Activated CD4-positive, alpha-beta T cell treated with anti-CD3 and anti-CD28 coated beads, Interleukin-2, amount 50 U/mL, for 4 hours (primary cell): ENCODE measurements around the gene IL9R.
"Not testable (repeated sequence)": the region's sequence is repeated elsewhere in the genome, so short reads cannot be mapped to it uniquely, and the experiment has no call there.

Source experiments
- DNase-seq, 2 experiments: peaks; one replicate each; pipeline ENCODE4 v3.0.0-alpha.2; 2020

Gene IL9R

DNA sequence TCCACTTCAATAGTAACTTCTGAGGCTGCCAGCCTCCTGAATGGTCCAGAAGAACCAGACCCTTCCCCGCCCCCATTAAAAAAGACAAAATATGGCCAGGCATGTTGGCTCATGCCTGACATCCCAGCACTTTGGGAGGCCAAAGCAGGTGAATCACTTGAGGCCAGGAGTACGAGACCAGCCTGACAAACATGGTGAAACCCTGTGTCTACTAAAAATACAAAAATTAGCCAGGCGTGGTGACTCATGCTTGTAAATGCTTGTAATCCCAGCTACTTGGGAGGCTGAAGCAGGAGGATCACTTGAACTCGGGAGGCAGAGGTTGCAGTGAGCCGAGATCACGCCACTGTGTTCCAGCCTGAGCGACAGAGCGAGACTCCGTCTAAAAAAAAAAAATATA, 2.3 kb downstream of the IL9R start:
- DNase-seq, result not testable (repeated sequence)

- no peak for DNase-seq
Observed at GRCh38 chrX:156000361-156000926, 2.9 kb downstream of the IL9R start.

DNA sequence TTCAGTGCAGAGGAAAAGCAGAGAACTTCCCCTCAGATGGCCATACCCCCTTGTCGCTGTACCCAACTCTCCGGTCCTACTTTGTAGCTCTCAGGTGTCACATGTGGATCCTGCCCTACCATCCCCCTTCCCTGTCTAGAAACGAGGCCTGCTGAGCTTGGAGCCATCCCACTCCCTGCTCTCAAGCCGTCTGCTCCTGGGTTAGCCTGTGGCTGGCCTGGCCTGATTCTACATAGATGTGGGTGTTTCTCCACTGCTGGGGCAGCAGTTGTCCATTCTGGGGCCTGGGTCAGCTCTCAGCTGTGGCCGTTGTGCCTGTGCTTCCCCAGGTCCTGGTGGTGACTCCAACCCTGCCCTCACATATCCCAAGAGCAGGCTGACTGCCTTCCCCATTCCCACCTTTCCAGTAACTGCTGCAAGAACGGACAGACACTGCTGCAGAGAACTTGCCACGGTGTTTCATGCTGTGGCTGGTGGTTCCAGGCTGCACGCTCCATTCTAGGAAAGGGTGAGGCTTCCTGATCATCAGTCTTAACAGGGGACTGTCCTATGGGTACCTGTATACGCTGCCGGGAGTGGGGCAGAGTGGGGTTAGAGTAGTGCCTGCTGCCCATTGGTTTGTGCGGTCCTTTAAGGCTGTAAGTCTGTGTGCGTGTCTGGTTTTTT, 3.6 kb downstream of the IL9R start:
- DNase-seq, result no peak

GRCh38 chrX:156001667-156002021, 4.1 kb downstream of the IL9R start:
- DNase-seq, result no peak

DNA sequence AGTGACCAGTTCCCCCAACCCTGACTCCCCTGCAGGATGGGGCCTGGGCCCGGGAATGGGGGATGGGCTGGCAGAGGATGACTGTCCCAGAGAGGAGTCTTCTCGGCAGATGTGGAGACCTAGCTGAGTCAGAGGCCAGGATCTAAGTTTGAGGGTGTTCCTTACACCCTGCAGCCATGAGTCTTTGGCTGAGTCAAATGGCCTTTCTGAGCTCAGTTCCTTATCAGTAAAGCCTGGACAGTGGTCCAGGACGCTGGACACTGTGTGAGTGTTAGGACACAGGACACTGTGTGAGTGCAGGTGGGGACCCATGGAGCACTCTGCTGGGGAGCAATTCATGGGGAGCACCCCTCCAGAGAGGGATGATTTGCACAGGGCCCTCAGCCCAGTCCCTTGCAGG, 5.0 kb downstream of the IL9R start:
- DNase-seq, result no peak

- DNase-seq, result no peak
Observed at GRCh38 chrX:156003486-156004185, 6.1 kb downstream of the IL9R start.

DNA sequence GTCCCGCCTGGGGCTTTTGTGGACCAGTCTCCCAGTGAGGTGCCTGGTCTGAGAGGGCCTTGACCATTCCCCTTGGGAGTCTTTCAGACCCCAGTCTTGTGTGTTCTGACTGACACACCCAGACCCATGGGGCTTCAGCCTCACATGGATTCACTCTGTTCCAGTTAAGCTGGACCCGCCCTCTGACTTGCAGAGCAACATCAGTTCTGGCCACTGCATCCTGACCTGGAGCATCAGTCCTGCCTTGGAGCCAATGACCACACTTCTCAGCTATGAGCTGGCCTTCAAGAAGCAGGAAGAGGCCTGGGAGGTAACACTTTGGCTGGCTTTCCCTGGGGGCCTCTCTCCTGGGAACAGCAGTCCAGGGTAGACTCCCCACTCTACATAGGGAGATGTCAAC, 6.8 kb downstream of the IL9R start:
- no peak for DNase-seq

DNA sequence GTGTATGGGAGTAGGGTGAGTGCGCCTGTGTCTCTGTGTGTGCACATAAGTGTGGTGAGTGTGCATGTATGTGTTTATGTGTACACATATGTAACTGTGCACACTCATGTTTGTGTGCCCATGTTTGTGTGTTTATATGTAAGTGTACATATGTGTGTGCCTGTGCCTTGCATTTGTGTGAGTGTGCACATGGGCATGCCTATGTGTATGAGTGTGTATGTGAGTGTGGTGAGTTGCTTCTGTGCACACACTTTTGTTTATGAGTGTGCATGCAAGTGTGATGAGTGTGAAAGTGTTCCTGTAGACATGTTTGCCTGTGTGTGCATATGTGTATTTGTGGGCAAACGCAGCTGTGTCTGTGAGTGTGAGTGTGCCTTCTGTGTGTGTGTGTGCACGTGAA, 7.2 kb downstream of the IL9R start:
- no peak for DNase-seq

GRCh38 chrX:156005144-156005543, 7.6 kb downstream of the IL9R start:
- no peak for DNase-seq

DNA sequence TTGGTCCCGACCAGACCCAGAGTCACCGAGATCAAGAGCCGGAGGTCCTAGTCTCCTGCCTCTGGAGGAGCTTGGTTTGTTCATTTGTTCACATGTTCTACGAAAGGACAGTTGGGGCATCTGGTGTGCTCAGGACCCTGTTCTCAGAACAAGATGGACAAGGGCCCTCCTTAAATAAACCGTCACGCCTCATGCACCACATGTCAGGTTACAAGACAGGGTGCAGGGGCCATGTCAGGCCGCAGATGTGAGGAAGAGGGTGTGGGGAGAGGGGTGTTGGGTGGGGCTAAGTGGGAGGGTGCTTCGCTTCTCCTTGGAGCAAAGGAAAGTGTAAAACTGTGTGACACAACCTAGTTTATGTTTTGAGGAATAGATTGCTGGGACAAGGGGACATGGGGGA, 9.0 kb downstream of the IL9R start:
- DNase-seq, result not testable (repeated sequence)

DNA sequence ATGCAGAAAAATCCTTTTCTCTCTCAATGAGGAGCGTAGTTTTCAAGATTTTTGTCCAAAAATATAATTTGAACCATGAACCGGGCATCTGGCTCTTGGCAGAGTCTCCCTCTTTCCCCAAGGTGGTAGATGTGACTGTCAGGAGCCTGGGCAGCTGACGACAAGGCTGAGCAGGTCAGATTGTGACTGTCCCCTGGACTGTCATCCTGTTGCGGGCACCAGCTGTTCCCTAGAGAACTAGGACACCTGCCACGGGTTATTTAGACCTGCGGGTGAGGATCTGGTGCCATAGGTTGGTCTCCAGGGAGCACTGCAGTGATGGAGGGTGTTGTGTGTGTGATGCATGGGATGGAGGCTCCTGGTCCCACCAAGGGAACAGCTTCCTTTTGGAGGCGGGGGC, 10.9 kb downstream of the IL9R start:
- DNase-seq, result not testable (repeated sequence)

DNA sequence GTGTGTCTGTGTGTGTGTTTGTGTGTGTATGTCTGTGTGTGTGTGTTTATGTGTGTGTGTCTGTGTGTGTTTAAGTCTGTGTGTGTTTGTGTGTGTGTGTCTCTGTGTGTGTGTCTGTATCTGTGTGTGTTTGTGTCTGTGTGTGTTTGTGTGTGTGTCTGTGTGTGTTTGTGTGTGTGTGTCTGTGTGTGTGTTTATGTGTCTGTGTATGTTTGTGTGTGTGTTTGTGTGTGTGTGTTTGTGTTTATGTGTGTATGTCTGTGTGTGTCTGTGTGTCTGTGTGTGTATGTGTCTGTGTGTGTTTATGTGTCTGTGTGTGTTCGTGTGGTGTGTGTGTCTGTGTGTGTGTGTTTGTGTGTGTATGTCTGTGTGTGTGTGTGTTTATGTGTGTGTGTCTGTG, 11.4 kb downstream of the IL9R start:
- no peak for DNase-seq

- not testable (repeated sequence) for DNase-seq
Observed at GRCh38 chrX:156009691-156010090, 12.2 kb downstream of the IL9R start.

- not testable (repeated sequence) for DNase-seq
Observed at GRCh38 chrX:156013286-156013953, 15.9 kb downstream of the IL9R start.

DNA sequence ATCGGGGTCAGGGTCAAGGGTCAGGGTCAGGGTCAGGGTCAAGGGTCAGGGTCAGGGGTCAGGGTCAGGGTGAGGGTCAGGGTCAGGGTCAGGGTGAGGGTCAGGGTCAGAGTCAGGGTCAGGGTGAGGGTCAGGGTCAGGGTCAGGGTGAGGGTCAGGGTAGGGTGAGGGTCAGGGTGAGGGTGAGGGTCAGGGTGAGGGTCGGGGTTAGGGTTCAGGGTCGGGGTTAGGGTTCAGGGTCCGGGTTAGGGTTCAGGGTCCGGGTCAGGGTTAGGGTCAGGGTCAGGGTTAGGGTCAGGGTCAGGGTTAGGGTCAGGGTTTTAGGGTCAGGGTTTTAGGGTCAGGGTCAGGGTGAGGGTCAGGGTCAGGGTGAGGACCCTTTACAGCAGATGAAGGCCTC, 22.4 kb downstream of the IL9R start:
- not testable (repeated sequence) for DNase-seq

- DNase-seq, result not testable (repeated sequence)
Observed at GRCh38 chrX:156023002-156023401, 25.5 kb downstream of the IL9R start.

GRCh38 chrX:156024949-156025492, 27.5 kb downstream of the IL9R start:
- DNase-seq, result not testable (repeated sequence)

DNA sequence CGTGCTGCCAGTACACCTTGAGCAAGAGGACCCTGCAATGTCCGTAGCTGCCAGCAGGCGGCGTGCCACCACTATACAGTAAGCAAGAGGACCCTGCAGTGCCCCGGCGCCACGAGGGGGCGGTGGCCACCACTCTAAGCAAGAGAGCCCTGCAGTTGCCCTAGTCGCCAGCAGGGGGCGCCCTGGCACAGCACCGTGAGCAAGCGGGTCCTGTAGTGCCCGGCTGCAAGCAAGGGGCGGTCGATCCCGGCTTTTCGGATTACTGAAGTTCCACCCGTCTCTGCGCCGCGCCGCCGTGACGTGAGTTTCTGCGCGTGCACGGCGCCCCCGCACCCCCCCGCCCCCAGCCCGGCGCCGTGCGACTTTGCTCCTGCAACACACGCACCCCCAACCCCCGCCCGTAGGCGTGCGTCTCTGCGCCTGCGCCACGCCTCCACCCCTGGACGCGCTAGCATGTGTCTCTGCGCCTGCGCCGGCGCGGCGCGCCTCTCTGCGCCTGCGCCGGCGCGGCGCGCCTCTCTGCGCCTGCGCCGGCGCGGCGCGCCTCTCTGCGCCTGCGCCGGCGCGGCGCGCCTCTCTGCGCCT, 31.2 kb downstream of the IL9R start:
- not testable (repeated sequence) for DNase-seq

DNA sequence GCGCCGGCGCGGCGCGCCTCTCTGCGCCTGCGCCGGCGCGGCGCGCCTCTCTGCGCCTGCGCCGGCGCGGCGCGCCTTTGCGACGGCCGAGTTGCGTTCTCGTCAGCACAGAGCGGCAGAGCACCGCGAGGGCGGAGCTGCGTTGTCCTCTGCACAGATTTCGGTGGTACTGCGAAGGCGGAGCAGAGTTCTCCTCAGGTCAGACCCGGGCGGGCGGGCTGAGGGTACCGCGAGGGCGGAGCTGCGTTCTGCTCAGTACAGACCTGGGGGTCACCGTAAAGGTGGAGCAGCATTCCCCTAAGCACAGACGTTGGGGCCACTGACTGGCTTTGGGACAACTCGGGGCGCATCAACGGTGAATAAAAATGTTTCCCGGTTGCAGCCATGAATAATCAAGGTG, 31.8 kb downstream of the IL9R start:
- not testable (repeated sequence) for DNase-seq

DNA sequence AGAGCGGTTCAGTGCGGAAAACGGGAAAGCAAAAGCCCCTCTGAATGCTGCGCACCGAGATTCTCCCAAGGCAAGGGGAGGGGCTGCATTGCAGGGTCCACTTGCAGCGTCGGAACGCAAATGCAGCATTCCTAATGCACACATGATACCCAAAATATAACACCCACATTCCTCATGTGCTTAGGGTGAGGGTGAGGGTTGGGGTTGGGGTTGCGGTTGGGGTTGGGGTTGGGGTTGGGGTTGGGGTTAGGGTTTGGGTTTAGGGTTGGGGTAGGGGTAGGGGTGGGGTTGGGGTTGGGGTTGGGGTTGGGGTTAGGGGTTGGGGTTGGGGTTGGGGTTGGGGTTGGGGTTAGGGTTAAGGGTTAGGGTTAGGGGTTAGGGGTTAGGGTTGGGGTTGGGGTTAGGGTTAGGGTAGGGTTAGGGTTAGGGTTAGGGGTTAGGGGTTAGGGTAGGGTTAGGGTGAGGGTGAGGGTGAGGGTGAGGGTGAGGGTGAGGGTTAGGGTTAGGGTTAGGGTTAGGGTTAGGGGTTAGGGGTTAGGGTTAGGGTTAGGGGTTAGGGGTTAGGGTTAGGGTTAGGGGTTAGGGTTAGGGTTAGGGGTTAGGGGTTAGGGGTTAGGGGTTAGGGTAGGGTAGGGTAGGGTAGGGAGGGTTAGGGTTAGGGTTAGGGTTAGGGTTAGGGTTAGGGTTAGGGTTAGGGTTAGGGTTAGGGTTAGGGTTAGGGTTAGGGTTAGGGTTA, 32.4 kb downstream of the IL9R start:
- not testable (repeated sequence) for DNase-seq

DNA sequence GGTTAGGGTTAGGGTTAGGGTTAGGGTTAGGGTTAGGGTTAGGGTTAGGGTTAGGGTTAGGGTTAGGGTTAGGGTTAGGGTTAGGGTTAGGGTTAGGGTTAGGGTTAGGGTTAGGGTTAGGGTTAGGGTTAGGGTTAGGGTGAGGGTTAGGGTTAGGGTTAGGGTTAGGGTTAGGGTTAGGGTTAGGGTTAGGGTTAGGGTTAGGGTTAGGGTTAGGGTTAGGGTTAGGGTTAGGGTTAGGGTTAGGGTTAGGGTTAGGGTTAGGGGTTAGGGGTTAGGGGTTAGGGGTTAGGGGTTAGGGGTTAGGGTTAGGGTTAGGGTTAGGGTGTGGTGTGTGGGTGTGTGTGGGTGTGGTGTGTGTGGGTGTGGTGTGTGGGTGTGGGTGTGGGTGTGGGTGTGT, 33.0 kb downstream of the IL9R start:
- not testable (repeated sequence) for DNase-seq
